CD4-positive, CD25-positive, alpha-beta regulatory T cell (primary cell): ENCODE data around the gene HMCN1. TPM values are rescaled to one million over a fixed set of nuclear protein-coding genes. Genes with fewer than 3 reads are reported as not detected.

Source experiments
- ATAC-seq, 2 donors: fragments of 150-1000 bp; cut with Tn5 transposase; one replicate each; pipeline ENCODE4 v1.10.0; 2021; ENCODE audit warnings: low read depth in 2 of 2, moderate number of reproducible peaks in 2 of 2, moderate library complexity in 1 of 2
- DNase-seq, 3 donors: peaks; one replicate each; pipeline versions ENCODE4 v3.0.0 to v3.0.0-alpha.2; 2012 to 2022; ENCODE audit warnings: mixed read lengths in 1 of 3
- H3K27ac ChIP-seq: one replicate; pipeline ENCODE4 v1.7.0; 2013; ENCODE audit warnings: mild to moderate bottlenecking, low read length; ENCODE audit not compliant: insufficient read depth, poor library complexity, severe bottlenecking
- H3K27me3 ChIP-seq: one replicate; pipeline ENCODE4 v1.7.0; 2013; ENCODE audit warnings: low read length; ENCODE audit not compliant: control insufficient read depth, insufficient read depth
- H3K36me3 ChIP-seq: one replicate; pipeline ENCODE4 v1.7.0; 2013; ENCODE audit warnings: mild to moderate bottlenecking, low read length, moderate library complexity; ENCODE audit not compliant: control insufficient read depth, insufficient read depth
- H3K4me1 ChIP-seq: 2 replicates; pipeline ENCODE4 v1.7.0; 2013; ENCODE audit warnings: mild to moderate bottlenecking, low read length; ENCODE audit not compliant: insufficient read depth, control insufficient read depth, poor library complexity, severe bottlenecking
- H3K4me3 ChIP-seq: one replicate; pipeline ENCODE4 v1.7.0; 2013; ENCODE audit warnings: low read depth, mild to moderate bottlenecking, low read length, moderate library complexity
- H3K9me3 ChIP-seq, 2 experiments: 1 replicate in 1 of 2; 2 replicates in 1 of 2; pipeline ENCODE4 v1.7.0; 2013; ENCODE audit warnings: low read length in 2 of 2, mild to moderate bottlenecking in 1 of 2, moderate library complexity in 1 of 2; ENCODE audit not compliant: control insufficient read depth in 2 of 2
- H3K27ac Mint-ChIP-seq, 3 donors: one replicate each; pipeline ENCODE4 v1.8.0; 2020 to 2022; ENCODE audit warnings: mild to moderate bottlenecking in 3 of 3, mixed read lengths in 3 of 3, moderate library complexity in 2 of 3
- H3K27me3 Mint-ChIP-seq: one replicate; pipeline ENCODE4 v1.8.0; 2022; ENCODE audit warnings: mild to moderate bottlenecking, mixed read lengths
- H3K36me3 Mint-ChIP-seq: one replicate; pipeline ENCODE4 v1.8.0; 2020; ENCODE audit warnings: mixed read lengths
- H3K4me1 Mint-ChIP-seq, 4 donors: one replicate each; pipeline ENCODE4 v1.8.0; 2020 to 2022; ENCODE audit warnings: mixed read lengths in 4 of 4, mild to moderate bottlenecking in 1 of 4
- H3K4me3 Mint-ChIP-seq, 4 donors: one replicate each; pipeline ENCODE4 v1.8.0; 2020 to 2022; ENCODE audit warnings: mild to moderate bottlenecking in 4 of 4, mixed read lengths in 4 of 4, moderate library complexity in 3 of 4
- H3K9me3 Mint-ChIP-seq, 7 donors: one replicate each; pipeline ENCODE4 v1.8.0; 2020 to 2022; ENCODE audit warnings: mixed read lengths in 7 of 7, mild to moderate bottlenecking in 3 of 7, moderate library complexity in 2 of 7
- polyA plus RNA-seq, 4 donors: library from polyadenylated mRNA; unstranded; fragments of 300-500 nt; fragmentation: Illumina TruSeq; gene quantifications; one replicate each; pipeline ENCODE4 v1.2.3, GENCODE V29; 2021
- total RNA-seq: library from RNA; stranded (reverse); gene quantifications from one replicate; pipeline ENCODE4 v1.2.3, GENCODE V29; 2022

The HMCN1 gene
- total and polyA plus RNA-seq, 5 donors from 2014 or later = 0.07 to 0.81 (median 0.58) TPM; not detected in 1

DNA sequence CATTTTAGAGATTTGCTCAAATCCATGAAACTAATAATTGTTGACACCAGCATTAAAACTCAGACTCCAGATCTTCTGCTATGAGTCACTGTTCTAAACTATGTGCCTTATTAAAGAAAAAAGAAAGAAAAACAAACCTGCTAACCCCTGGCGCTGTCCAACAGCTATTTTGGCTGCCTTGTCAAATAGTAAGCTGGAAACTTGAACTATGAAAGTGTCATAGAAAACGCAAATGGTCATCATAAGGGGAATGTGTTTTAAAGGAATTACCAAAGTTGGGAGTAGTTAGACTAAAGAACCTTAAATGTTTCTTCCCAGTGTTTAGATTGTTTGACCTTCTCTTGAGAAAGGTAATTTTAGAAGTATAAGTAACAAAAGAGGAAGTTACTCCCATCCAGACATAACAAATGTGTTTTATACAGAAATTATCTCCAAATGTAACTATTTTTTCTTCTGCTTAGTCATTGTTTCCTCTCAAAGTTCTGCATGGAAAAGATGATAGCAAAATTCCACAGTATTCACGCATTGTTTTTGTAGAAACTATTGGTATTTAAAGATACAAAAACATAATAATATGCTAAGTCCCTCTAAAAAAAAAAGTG lies 368.5 kb downstream of the HMCN1 start:
- DNase-seq (no peak), ATAC-seq (no peak)
- Mint-ChIP-seq H3K4me1 (no peaks in the 10 kb centered on the region), H3K9me3 (no peaks in the 10 kb centered on the region), H3K36me3 (no peaks in the 10 kb centered on the region), H3K4me3 (no peak overlapping the region), H3K27ac (no peak overlapping the region), H3K27me3 (peaks cover 4% of the 10 kb centered on the region)
- Histone ChIP-seq H3K36me3 (no peaks in the 10 kb centered on the region), H3K4me1 (no peaks in the 10 kb centered on the region), H3K4me3 (no peak overlapping the region), H3K9me3 (no peaks in the 10 kb centered on the region), H3K27ac (no peak overlapping the region), H3K27me3 (no peaks in the 10 kb centered on the region)

GRCh38 chr1:186104459-186104858 lies 370.3 kb downstream of the HMCN1 start:
- Mint-ChIP-seq H3K27ac (no peak overlapping the region), H3K36me3 (no peaks in the 10 kb centered on the region), H3K4me3 (no peak overlapping the region), H3K4me1 (no peaks in the 10 kb centered on the region), H3K27me3 (peaks cover 4% of the 10 kb centered on the region), H3K9me3 (no peaks in the 10 kb centered on the region)
- no peak for ATAC-seq
- Histone ChIP-seq H3K27me3 (no peaks in the 10 kb centered on the region), H3K9me3 (no peaks in the 10 kb centered on the region), H3K4me1 (no peaks in the 10 kb centered on the region), H3K27ac (no peak overlapping the region), H3K4me3 (no peak overlapping the region), H3K36me3 (no peaks in the 10 kb centered on the region)
- no peak for DNase-seq

DNA sequence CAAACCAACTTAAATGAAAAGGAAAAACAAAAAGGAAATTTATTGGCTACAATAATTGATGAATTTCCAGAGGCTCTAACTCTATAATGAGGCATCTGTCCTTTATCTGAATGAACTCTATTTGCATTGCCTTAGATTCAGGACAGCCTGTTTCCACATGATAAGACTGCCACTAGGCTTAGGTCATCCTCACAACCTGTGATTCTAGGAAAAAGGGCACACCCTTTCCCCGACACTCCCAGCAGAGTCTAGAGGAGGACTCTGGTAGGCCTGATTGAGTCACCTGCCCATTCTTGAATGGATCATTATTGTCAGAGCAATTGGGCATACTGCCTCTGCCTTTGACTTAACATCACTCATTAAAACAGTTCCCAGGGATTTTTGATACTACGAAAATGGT lies 378.1 kb downstream of the HMCN1 start:
- H3K36me3 ChIP-seq = no peaks in the 10 kb centered on the region
- H3K27me3 ChIP-seq = no peaks in the 10 kb centered on the region
- H3K27ac ChIP-seq = no peak overlapping the region
- H3K4me1 ChIP-seq = no peaks in the 10 kb centered on the region
- no peaks in the 10 kb centered on the region for H3K9me3 ChIP-seq
- H3K4me3 ChIP-seq = no peak overlapping the region
- H3K27ac Mint-ChIP-seq = no peak overlapping the region
- no peaks in the 10 kb centered on the region for H3K4me1 Mint-ChIP-seq
- H3K4me3 Mint-ChIP-seq = no peak overlapping the region
- DNase-seq (no peak), ATAC-seq (no peak)
- H3K9me3 Mint-ChIP-seq = peaks cover 0 to 5% (median 0%) of the 10 kb centered on the region in 7 donors
- H3K27me3 Mint-ChIP-seq = no peaks in the 10 kb centered on the region
- no peaks in the 10 kb centered on the region for H3K36me3 Mint-ChIP-seq

- Mint-ChIP-seq H3K27ac (no peak overlapping the region), H3K4me1 (no peaks in the 10 kb centered on the region), H3K9me3 (peaks cover 0 to 5% (median 0%) of the 10 kb centered on the region in 7 donors), H3K27me3 (no peaks in the 10 kb centered on the region), H3K36me3 (no peaks in the 10 kb centered on the region), H3K4me3 (no peak overlapping the region)
- Histone ChIP-seq H3K27me3 (no peaks in the 10 kb centered on the region), H3K4me3 (no peak overlapping the region), H3K36me3 (no peaks in the 10 kb centered on the region), H3K4me1 (no peaks in the 10 kb centered on the region), H3K9me3 (no peaks in the 10 kb centered on the region), H3K27ac (no peak overlapping the region)
- DNase-seq (no peak), ATAC-seq (no peak)
Observed at GRCh38 chr1:186113461-186113860, 379.3 kb downstream of the HMCN1 start.

DNA sequence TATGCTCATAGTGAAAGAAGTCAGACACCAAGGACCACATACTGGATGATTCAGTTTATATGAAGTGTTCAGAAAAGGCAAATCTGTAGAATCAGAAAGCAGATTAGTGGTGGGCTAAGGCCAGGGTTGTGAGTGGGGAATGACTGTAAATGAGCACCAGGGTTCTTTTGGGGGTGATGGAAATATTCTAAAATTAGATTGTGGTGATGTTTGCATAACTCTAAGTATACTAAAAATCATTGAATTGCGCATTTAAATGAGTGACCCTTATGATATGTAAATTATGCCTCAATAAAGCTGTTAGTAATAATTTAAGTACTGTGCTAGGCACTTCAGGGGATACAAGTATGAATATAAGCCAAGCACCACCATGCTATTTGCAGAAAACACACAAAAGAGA lies 384.5 kb downstream of the HMCN1 start:
- ATAC-seq = no peak
- H3K4me1 Mint-ChIP-seq = no peaks in the 10 kb centered on the region
- Histone ChIP-seq H3K27ac (no peak overlapping the region), H3K4me3 (no peak overlapping the region), H3K27me3 (no peaks in the 10 kb centered on the region), H3K9me3 (no peaks in the 10 kb centered on the region), H3K4me1 (no peaks in the 10 kb centered on the region), H3K36me3 (no peaks in the 10 kb centered on the region)
- H3K36me3 Mint-ChIP-seq = no peaks in the 10 kb centered on the region
- H3K4me3 Mint-ChIP-seq = no peak overlapping the region
- H3K27me3 Mint-ChIP-seq = no peaks in the 10 kb centered on the region
- no peak overlapping the region for H3K27ac Mint-ChIP-seq
- DNase-seq = no peak
- peaks cover 0 to 1% (median 0%) of the 10 kb centered on the region in 7 donors for H3K9me3 Mint-ChIP-seq

DNA sequence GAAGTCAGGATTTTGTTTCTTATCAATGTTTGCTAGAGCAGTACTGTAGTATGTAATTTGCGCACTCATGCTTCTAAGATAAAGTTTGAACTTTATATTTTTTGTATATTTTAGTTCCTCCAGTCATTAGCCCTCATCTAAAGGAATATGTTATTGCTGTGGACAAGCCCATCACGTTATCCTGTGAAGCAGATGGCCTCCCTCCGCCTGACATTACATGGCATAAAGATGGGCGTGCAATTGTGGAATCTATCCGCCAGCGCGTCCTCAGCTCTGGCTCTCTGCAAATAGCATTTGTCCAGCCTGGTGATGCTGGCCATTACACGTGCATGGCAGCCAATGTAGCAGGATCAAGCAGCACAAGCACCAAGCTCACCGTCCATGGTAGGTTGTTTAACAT lies 388.6 kb downstream of the HMCN1 start:
- Histone ChIP-seq H3K4me3 (no peak overlapping the region), H3K27me3 (no peaks in the 10 kb centered on the region), H3K27ac (no peak overlapping the region), H3K36me3 (no peaks in the 10 kb centered on the region), H3K4me1 (no peaks in the 10 kb centered on the region), H3K9me3 (no peaks in the 10 kb centered on the region)
- DNase-seq (no peak), ATAC-seq (no peak)
- H3K27me3 Mint-ChIP-seq = no peaks in the 10 kb centered on the region
- no peak overlapping the region for H3K27ac Mint-ChIP-seq
- H3K4me3 Mint-ChIP-seq = no peak overlapping the region
- no peaks in the 10 kb centered on the region for H3K36me3 Mint-ChIP-seq
- H3K4me1 Mint-ChIP-seq = no peaks in the 10 kb centered on the region
- peaks cover 0 to 1% (median 0%) of the 10 kb centered on the region in 7 donors for H3K9me3 Mint-ChIP-seq

DNA sequence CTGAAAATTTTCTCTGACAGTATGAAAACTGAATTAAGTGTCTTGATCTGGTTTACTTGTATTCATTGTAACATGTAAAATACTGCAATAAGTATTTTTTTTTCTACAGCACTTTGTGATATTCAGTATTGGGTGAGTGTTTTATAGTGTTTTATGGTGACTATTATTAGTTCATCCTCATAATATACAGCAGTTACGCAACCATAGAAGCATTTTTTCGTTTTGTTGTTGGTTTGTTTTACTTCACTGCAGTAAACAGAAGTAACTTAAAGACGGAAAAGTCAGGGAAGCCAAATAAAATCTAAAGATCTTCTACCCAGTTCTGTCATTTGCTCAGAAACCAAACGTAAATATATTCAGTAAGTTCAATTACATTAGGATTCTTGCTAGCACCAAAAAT lies 390.8 kb downstream of the HMCN1 start:
- Mint-ChIP-seq H3K9me3 (peaks cover 0 to 1% (median 0%) of the 10 kb centered on the region in 7 donors), H3K27me3 (no peaks in the 10 kb centered on the region), H3K27ac (no peak overlapping the region), H3K4me1 (no peaks in the 10 kb centered on the region), H3K36me3 (no peaks in the 10 kb centered on the region), H3K4me3 (no peak overlapping the region)
- no peak overlapping the region for H3K4me3 ChIP-seq
- H3K36me3 ChIP-seq = no peaks in the 10 kb centered on the region
- no peak overlapping the region for H3K27ac ChIP-seq
- H3K4me1 ChIP-seq = no peaks in the 10 kb centered on the region
- DNase-seq (no peak), ATAC-seq (no peak)
- no peaks in the 10 kb centered on the region for H3K27me3 ChIP-seq
- H3K9me3 ChIP-seq = no peaks in the 10 kb centered on the region

GRCh38 chr1:186125511-186125910 lies 391.3 kb downstream of the HMCN1 start:
- DNase-seq (no peak), ATAC-seq (no peak)
- no peaks in the 10 kb centered on the region for H3K4me1 ChIP-seq
- Mint-ChIP-seq H3K4me3 (no peak overlapping the region), H3K36me3 (no peaks in the 10 kb centered on the region), H3K27ac (no peak overlapping the region), H3K4me1 (no peaks in the 10 kb centered on the region), H3K27me3 (no peaks in the 10 kb centered on the region), H3K9me3 (peaks cover 0 to 1% (median 0%) of the 10 kb centered on the region in 7 donors)
- H3K9me3 ChIP-seq = no peaks in the 10 kb centered on the region
- H3K27me3 ChIP-seq = no peaks in the 10 kb centered on the region
- H3K4me3 ChIP-seq = no peak overlapping the region
- H3K27ac ChIP-seq = no peak overlapping the region
- H3K36me3 ChIP-seq = no peaks in the 10 kb centered on the region
